WERI-Rb-1 (cell line): ENCODE measurements around the gene SLIT3.
"Not testable (repeated sequence)": the region's sequence is repeated elsewhere in the genome, so short reads cannot be mapped to it uniquely, and the experiment has no call there.

Experiments
- DNase-seq: peaks from one replicate; pipeline ENCODE4 v3.0.0-alpha.2; 2020
- H3K27ac ChIP-seq: fragments of 250-450 bp; sonication (Bioruptor Pico); 2 replicates; pipeline ENCODE4 v1.5.1; 2020; ENCODE audit warnings: mild to moderate bottlenecking, moderate library complexity
- H3K27me3 ChIP-seq: fragments of 250-450 bp; sonication (Bioruptor Pico); 2 replicates; pipeline ENCODE4 v1.5.1; 2021; ENCODE audit warnings: mild to moderate bottlenecking, low read depth, moderate library complexity; ENCODE audit not compliant: insufficient read depth, severe bottlenecking
- H3K36me3 ChIP-seq: fragments of 250-450 bp; sonication (Bioruptor Pico); 2 replicates; pipeline ENCODE4 v1.5.1; 2020; ENCODE audit warnings: mild to moderate bottlenecking, moderate library complexity
- H3K4me3 ChIP-seq: 2 replicates; pipeline ENCODE4 v1.5.1; 2011; ENCODE audit warnings: low read depth, mild to moderate bottlenecking, control low read depth, low read length
- H3K9me3 ChIP-seq: fragments of 250-450 bp; sonication (Bioruptor Pico); 2 replicates; pipeline ENCODE4 v1.5.1; 2021; ENCODE audit warnings: mild to moderate bottlenecking, moderate library complexity; ENCODE audit not compliant: severe bottlenecking
- TF ChIP-seq, protein P1 (sequence below): IDR thresholded peaks from 2 replicates; pipeline ENCODE4 v1.5.1; 2011; ENCODE audit warnings: low read depth, mild to moderate bottlenecking, control low read depth, inconsistent platforms, low read length

Gene SLIT3

DNA sequence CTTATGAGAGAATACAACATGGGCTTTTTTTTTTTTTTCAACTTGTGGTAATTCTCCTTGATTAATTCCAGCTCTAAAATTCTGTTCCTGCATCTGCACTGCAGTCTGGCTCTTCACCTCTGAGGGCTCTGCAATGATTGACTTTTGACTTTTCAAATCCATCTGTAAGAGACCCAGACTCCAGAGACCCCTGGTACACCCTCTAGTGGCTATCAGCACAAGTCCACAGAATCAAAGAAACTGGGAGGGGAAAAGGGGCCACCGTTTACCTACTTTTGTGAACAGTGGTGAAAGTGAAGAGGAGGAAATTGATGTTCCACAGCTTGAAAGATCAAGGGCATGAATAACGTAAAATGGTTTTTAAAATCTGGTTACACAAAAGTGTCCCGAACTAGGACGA, 151.6 kb downstream of the SLIT3 start:
- H3K36me3 ChIP-seq, result no peaks in the 10 kb centered on the region
- TF ChIP-seq, protein P1, sequence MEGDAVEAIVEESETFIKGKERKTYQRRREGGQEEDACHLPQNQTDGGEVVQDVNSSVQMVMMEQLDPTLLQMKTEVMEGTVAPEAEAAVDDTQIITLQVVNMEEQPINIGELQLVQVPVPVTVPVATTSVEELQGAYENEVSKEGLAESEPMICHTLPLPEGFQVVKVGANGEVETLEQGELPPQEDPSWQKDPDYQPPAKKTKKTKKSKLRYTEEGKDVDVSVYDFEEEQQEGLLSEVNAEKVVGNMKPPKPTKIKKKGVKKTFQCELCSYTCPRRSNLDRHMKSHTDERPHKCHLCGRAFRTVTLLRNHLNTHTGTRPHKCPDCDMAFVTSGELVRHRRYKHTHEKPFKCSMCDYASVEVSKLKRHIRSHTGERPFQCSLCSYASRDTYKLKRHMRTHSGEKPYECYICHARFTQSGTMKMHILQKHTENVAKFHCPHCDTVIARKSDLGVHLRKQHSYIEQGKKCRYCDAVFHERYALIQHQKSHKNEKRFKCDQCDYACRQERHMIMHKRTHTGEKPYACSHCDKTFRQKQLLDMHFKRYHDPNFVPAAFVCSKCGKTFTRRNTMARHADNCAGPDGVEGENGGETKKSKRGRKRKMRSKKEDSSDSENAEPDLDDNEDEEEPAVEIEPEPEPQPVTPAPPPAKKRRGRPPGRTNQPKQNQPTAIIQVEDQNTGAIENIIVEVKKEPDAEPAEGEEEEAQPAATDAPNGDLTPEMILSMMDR, result no peak
- H3K9me3 ChIP-seq, result no peaks in the 10 kb centered on the region
- H3K27ac ChIP-seq, result no peak overlapping the region
- no peak overlapping the region for H3K4me3 ChIP-seq
- DNase-seq, result no peak
- peaks cover 73% of the 10 kb centered on the region for H3K27me3 ChIP-seq

DNA sequence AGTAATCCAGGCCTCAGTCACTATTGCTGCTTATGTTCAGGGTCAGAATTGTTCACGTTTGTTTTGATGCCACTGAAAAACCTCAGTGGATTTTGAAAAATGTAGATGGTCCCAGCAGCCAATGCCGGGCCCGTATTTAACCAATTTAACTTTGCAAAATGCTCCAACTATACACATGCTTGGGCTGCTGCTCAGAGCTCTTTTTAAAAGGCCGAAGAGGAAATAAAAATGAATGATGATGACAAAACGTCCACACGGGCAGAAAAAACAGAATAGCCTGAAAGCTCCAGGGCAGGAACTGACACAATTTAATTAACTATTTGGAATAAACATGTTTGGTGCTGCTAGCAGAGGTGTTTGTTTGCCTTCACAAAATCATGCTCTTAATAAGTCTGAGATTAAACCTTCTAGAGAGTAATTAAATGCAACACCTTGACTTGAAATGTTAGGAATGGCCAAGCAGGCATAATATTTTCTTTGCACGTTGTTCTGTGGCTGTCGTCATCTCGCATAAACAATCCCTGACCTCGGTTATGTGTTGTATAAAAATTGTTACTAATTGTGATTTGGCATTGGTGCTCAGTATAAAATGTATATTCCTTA, 152.7 kb downstream of the SLIT3 start:
- H3K9me3 ChIP-seq, result no peaks in the 10 kb centered on the region
- TF ChIP-seq, protein P1, result no peak

DNA sequence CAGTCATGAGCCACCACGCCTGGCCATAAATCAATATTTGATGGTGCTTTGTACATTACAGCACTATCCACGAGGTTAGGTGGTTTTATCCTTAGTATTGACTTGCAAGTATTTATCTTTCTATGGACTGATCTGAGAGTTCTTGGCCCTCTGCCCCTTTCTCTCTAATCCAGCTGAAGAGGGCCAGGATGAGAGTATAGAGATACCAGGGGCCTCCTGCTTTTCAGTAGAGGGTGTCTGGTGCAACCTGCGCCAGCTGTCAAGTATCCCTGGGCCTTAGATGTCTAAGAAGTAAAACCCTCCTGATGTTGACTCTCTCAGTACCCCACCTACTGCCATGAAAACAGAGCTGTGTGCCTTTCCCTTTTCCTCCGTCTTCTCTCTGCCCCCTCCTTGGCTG, 153.4 kb downstream of the SLIT3 start:
- H3K9me3 ChIP-seq, result no peaks in the 10 kb centered on the region
- H3K27me3 ChIP-seq, result peaks cover 75% of the 10 kb centered on the region
- no peak overlapping the region for H3K4me3 ChIP-seq
- TF ChIP-seq, protein P1, result no peak
- no peak for DNase-seq
- no peak overlapping the region for H3K27ac ChIP-seq
- H3K36me3 ChIP-seq, result no peaks in the 10 kb centered on the region

More for the DNA sequence above, 152.7 kb downstream of the SLIT3 start:
- Histone ChIP-seq H3K4me3 (no peak overlapping the region), H3K36me3 (no peaks in the 10 kb centered on the region), H3K27ac (no peak overlapping the region), H3K27me3 (peaks cover 74% of the 10 kb centered on the region)
- no peak for DNase-seq

DNA sequence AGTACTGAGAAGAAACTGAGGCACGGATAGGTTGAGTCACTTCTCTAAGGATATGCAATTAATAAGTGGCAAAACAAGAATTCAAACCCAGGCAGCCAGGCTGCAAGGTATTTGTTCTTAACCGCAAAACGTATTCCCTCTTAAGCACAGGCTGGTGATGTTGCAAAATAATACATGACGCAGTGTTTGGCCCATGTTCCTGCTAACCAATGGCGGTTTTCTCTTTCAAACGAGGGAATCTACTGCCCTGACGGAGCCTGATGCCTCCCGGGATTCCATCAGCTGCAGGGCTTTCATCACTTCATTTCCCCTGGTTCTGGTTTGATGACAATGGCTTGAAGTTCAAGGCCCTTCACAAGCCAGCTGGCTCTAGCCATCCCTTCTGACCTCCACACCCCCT, 154.8 kb downstream of the SLIT3 start:
- no peaks in the 10 kb centered on the region for H3K36me3 ChIP-seq
- TF ChIP-seq, protein P1, result no peak
- H3K9me3 ChIP-seq, result no peaks in the 10 kb centered on the region
- no peak for DNase-seq
- peaks cover 68% of the 10 kb centered on the region for H3K27me3 ChIP-seq
- no peak overlapping the region for H3K27ac ChIP-seq
- H3K4me3 ChIP-seq, result no peak overlapping the region

DNA sequence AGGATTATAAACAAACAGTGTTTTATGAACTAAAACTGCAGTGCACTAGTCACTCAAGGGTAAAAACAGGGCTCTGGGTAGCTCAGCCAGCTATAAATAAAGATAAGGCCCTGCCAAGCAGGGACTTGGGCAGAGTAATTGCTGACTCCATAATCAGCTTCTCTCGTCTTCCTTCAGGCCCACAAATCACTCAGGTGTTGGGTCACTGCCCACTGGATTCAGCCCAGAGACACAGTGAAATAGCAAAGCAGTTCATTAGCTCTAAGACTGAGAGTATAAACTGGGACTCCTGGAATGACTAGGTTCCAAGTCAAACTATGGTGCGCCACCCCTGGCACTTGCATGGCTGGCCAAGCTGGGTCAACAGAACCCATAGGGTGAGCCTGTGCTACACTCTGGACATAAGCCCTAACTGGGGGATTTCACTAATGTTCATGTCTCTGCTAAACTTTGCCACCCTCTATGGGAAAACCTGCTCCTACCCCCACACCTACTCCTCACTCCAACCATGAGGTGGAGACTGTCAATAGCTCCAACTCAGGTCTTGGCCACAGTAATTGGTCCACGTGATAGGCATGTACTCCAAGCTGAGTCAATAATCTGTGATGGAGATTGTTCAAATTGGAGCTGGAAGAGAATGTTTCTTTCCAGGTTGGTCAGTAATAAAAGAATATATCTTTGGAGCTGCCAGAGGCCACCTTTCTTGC, 158.5 kb downstream of the SLIT3 start:
- Histone ChIP-seq H3K9me3 (no peaks in the 10 kb centered on the region), H3K27me3 (peaks cover 80% of the 10 kb centered on the region), H3K4me3 (no peak overlapping the region), H3K36me3 (no peaks in the 10 kb centered on the region), H3K27ac (no peak overlapping the region)
- TF ChIP-seq, protein P1, result no peak
- no peak for DNase-seq

DNA sequence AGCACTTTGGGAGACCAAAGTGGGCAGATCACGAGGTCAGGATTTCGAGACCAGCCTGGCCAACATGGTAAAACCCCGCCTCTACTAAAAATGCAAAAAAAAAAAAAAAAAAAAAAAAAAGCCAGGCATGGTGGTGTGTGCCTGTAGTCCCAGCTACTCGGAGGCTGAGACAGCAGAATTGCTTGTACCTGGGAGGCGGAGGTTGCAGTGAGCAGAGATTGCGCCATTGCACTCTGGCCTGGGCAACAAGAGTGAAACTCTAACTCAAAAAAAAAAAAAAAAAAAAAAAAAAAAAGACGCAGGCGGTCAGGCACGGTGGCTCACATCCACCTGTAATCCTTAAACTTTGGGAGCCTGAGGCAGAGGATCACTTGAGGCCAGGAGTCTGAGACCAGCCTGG, 160.7 kb downstream of the SLIT3 start:
- peaks cover 79% of the 10 kb centered on the region for H3K27me3 ChIP-seq
- not testable (repeated sequence) for H3K27ac ChIP-seq, DNase-seq, H3K36me3 ChIP-seq, H3K9me3 ChIP-seq, H3K4me3 ChIP-seq
